Urinary bladder (tissue), 4 donors: Measurements from ENCODE around the gene IZUMO1. TPM values are rescaled to one million over a fixed set of nuclear protein-coding genes. Genes with fewer than 3 reads are reported as not detected.
"Not testable (repeated sequence)": the region's sequence is repeated elsewhere in the genome, so short reads cannot be mapped to it uniquely, and the experiment has no call there.

Experiments used
- DNase-seq: peaks from one replicate; pipeline ENCODE4 v3.0.0-alpha.2; 2015; ENCODE audit errors: extremely low spot score
- H3K27ac ChIP-seq: one replicate; pipeline ENCODE4 v1.5.1; 2013; ENCODE audit warnings: low read depth, mild to moderate bottlenecking, moderate library complexity
- H3K36me3 ChIP-seq: one replicate; pipeline ENCODE4 v1.6.1; 2013; ENCODE audit warnings: mild to moderate bottlenecking, moderate library complexity; ENCODE audit not compliant: insufficient read depth
- H3K4me1 ChIP-seq: one replicate; pipeline ENCODE4 v1.6.1; 2013; ENCODE audit warnings: mild to moderate bottlenecking, moderate library complexity; ENCODE audit not compliant: insufficient read depth
- H3K4me3 ChIP-seq: one replicate; pipeline ENCODE4 v1.5.1; 2013; ENCODE audit warnings: low read depth, low read length
- WGBS: extraction: QIAGEN DNeasy Blood & Tissue Kit; methylation state at CpG from one replicate; pipeline ENCODE4 v1.1.7; 2013; 5-methylcytosine and 5-hydroxymethylcytosine counted together
- polyA plus RNA-seq: library from polyadenylated mRNA; stranded (reverse); fragments of 200-250 nt; gene quantifications from one replicate; pipeline ENCODE4 v1.2.3, GENCODE V29; 2013
- total RNA-seq: library from RNA; depleted of rRNA; stranded (reverse); fragments of >200 nt; gene quantifications from one replicate; pipeline ENCODE4 v1.2.3, GENCODE V29; 2014
- donor health status: healthy with polysubstance abuse.
- donor health status: healthy.

The IZUMO1 gene
- total and polyA plus RNA-seq, 2 donors = not detected

DNA sequence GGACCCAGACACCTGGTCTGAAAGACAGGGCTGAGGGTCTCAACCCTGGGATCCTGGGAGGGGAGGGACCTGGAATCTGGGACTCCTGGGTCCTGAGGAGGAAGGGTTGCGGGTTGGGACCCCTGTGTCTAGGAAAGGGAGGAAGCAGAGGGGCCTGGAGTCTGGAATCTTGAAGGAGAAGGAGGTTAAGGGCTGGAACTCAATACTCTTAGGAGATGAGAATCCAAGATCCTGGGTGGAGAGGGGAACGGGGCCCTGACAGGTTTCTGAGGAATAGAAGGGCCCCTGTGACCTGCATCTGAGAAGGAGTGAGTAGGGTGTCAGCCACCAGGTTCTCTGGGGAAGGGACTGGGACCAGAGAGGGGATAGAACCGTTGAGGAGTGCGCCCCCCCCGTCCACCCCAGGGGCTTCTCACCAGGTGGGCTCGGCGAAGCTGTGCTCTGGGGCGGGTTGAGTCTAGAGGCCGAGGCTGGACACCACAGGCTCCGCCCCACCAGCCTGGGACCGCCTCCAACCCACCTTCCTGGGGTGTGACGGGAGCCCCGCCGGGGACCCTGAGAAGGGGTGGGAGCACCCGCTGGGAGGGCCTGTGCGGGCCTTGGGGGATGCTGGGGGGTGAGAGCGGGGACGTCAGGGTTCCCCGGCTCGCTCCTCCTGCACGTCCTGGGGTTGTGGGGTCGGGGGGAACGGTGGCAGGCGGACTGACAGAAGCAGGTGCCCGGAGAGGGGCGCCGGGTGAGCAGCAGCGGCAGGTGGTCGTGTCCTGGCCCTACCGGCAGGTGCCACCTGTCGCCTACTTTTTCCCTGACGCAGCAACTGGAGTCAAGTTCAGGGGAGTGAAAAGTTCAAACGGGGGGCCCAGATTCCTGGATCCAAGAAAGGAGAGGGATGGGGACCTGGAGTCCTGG, 27.2 kb downstream of the IZUMO1 start, which contains the start of gene MAMSTR:
MAMSTR (minus strand) TSS at position 463 of the 909 bp plus-strand sequence. CDS start 694 bp downstream, outside the sequence.
- 71% methylated on average over 33 of the region's 33 CpGs for WGBS
- Histone ChIP-seq H3K36me3 (no peaks in the 10 kb centered on the region), H3K27ac (no peak within 1 kb of the TSS), H3K4me1 (no peaks in the 10 kb centered on the region), H3K4me3 (no peak within 1 kb of the TSS)
- no peak for DNase-seq

- no peak for DNase-seq
- Histone ChIP-seq H3K4me3 (no peak overlapping the region), H3K4me1 (no peaks in the 10 kb centered on the region), H3K36me3 (no peaks in the 10 kb centered on the region), H3K27ac (no peak overlapping the region)
- 50% methylated on average over 15 of the region's 15 CpGs for WGBS
These were observed 27.9 kb downstream of the IZUMO1 start for GRCh38 chr19:48718711-48719231.

- WGBS = 91% methylated on average over 13 of the region's 13 CpGs
- H3K36me3 ChIP-seq, H3K4me3 ChIP-seq, H3K4me1 ChIP-seq, H3K27ac ChIP-seq, DNase-seq: not testable (repeated sequence)
These were observed 28.6 kb downstream of the IZUMO1 start for GRCh38 chr19:48718106-48718505.

DNA sequence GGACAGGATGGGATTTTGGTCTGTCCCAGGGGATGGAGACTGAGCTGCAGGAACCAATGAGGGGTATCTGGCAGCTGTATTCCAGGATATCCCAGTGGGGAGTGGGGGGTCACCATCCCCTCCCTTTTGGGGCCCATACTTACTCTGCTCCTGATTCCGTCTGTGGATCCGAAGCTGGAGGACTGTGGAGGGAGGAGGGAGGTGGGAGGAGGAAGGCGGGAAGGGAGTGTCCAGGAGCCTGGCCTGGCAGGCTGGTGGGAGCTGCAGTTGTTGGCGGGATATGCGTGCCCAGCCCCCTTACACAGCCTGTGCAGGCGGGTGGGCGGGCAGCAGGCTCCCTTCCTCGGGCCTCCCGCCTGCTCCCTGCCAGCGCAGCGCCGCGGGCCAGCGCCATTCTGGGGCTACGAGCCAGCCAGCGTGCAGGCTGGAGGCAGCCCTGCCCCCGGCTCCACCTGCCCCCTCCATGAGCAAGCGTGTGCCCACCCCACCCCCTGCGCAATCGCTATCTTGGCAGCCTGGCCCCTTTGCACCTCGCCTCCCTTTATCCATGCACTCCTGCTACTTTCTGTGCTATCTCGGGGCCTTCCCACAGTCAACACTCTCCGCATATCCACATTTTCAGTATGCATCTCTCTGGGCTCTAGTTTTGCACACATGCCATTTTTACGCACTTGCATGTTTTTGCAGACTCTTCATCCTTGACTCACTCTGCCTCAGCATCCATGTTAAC, 30.0 kb downstream of the IZUMO1 start:
- no peak overlapping the region for H3K27ac ChIP-seq
- 4% methylated on average over 24 of the region's 24 CpGs for WGBS
- no peaks in the 10 kb centered on the region for H3K4me1 ChIP-seq
- no peaks in the 10 kb centered on the region for H3K36me3 ChIP-seq
- no peak for DNase-seq
- peak overlapping the region; percentile 4 for H3K4me3 ChIP-seq

- no peak for DNase-seq
- Histone ChIP-seq H3K4me1 (no peaks in the 10 kb centered on the region), H3K4me3 (no peak overlapping the region), H3K36me3 (no peaks in the 10 kb centered on the region), H3K27ac (no peak overlapping the region)
- 44% methylated on average over 19 of the region's 19 CpGs for WGBS
These were observed 31.0 kb downstream of the IZUMO1 start for GRCh38 chr19:48715681-48716171.

DNA sequence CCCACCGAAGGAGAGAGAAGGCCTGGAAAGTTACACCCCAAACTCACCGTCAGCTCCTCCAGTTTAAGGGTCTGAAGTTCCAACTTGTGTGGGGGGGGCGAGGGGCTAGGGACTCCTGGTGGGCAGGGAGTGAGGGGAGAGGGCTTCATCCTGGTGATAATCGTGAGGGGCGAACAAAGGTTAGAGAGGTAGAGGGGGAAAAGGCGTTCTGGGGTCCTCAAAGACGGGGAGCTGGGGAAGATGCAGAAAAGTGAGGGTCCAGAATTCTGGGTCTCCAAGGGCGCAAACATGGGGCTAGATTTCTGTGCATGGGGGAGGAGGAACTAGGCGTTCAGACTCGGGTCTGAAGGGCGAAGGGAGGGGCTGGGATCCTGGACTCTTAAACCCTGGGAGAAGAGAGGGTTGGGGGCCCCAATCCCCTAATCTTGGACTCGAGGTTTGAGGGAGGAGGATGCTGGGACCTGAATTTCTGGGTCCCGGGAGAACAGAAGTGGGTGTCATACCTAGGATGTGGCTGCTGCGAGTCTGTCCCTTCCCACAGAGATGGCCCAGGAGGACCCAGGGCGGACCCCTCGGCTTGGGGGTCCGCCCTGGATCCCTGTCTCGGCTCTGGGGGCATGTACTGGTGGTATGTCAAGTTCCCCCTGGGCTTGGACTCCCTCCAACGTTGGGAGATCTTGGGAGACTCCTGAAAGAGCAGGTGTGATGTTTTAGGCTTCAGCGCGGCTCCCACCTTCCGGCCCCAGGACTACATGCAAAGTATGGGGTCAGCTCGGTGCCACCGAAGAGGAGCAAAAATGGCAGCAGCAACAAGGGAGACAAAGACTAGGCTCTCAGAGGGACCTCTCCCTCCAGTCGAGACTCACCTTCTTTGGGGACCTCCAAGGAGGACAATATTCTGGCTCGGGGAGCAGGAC, 31.7 kb downstream of the IZUMO1 start:
- DNase-seq = no peak
- peak overlapping the region; percentile 31 for H3K4me3 ChIP-seq
- WGBS = 60% methylated on average over 26 of the region's 26 CpGs
- peak overlapping the region; percentile 84 for H3K27ac ChIP-seq
- H3K4me1 ChIP-seq = no peaks in the 10 kb centered on the region
- no peaks in the 10 kb centered on the region for H3K36me3 ChIP-seq

DNA sequence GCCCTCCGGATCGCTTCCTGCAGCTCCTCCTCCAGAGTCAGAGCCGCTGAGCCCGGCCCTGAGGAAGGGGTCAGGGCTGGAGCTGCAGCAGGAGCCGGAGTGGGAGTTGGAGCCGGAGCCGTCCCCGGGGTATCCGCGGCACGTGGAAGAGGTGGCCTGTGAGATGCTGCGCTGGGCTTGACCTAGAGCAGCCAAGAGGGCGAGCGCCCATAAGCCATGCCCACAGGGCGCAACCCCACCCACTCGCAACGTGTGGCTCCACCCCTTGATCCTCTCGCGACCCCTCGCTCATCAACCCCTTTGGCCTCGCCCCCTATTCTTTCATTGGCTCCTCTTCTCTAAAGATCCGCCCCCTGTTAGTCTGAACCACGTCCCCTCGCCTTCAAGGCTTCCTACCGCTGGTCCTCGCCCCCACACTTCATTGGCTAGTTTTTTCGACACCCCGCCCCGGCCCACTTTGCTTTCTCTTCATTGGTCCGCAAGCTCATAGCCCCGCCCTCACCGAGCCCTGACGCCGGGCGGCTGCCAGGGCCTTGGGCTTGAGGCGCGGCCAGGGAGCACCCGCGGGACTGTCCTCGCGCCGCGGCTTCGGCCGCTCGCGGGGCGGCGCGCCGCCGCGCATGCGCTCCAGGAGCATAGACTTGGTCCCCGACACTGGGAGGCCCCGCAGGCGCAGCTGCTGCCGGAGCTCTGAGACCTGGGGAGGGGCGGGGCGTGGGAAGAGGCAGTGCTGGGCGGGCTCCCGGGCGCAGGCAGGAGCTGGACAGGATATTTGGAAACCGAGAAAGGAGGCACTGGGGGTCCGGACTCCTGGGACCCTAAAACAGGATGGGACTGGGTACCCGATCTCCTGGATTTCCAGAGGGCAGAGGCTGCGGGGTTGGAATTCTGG, 32.6 kb downstream of the IZUMO1 start:
- Histone ChIP-seq H3K4me3 (peak overlapping the region; percentile 56), H3K36me3 (no peaks in the 10 kb centered on the region), H3K4me1 (no peaks in the 10 kb centered on the region), H3K27ac (peak overlapping the region; percentile 84)
- under 1% methylated on average over 67 of the region's 67 CpGs for WGBS
- peak; percentile 99 for DNase-seq

- H3K27ac ChIP-seq = peak overlapping the region; percentile 54
- peak overlapping the region; percentile 56 for H3K4me3 ChIP-seq
- no peak for DNase-seq
- no peaks in the 10 kb centered on the region for H3K36me3 ChIP-seq
- H3K4me1 ChIP-seq = no peaks in the 10 kb centered on the region
- 14% methylated on average over 25 of the region's 25 CpGs for WGBS
These were observed 33.5 kb downstream of the IZUMO1 start for GRCh38 chr19:48713041-48713863.

DNA sequence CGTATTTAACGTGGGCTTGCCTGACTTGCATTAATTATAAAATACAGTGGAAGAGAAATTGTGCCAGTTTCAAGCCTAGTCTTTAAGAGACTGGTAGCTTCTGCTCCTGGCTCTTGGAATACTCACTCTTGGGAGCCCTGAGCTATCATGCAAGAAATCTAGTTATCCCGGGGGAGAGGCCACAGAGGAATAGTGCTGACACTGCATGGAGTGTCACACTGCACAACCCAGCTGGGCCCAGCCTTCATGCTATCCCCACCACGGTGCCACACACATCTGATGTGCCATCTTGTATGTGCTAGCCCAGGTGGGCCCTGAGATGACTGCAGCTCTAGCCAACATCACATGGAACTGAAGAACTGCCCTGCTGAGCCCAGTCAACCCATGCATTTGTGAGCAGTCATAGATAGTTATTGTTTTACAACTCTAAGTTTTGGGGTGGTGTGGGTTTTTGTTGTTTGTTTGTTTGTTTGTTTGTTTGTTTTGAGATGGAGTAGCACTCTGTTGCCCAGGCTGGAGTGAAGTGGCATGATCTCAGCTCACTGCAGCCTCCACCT, 35.5 kb downstream of the IZUMO1 start:
- H3K4me1 ChIP-seq = no peaks in the 10 kb centered on the region
- H3K4me3 ChIP-seq = no peak overlapping the region
- 90% methylated on average over 4 of the region's 4 CpGs for WGBS
- no peaks in the 10 kb centered on the region for H3K36me3 ChIP-seq
- DNase-seq = no peak
- H3K27ac ChIP-seq = no peak overlapping the region

DNA sequence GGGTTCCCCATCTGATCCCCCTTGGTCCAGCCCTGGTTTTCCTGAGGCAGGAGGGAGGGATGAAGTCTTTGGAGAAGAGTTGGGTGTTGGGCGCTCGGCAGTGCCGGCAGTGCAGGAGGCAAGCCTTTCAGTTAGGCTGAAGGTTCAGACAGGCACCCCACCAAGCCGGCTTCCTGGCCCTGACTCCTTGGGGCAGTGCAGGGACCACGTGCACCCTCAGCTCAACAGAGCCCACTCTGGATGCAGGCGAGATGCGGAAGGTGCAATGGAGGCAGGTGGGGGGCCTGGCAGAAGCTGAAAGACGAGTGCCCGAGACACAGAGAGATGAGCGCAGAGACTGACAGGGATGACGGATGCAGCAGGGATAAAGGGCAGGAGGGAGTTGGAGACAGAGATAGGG, 38.2 kb downstream of the IZUMO1 start:
- no peak for DNase-seq
- WGBS = 50% methylated on average over 11 of the region's 11 CpGs

DNA sequence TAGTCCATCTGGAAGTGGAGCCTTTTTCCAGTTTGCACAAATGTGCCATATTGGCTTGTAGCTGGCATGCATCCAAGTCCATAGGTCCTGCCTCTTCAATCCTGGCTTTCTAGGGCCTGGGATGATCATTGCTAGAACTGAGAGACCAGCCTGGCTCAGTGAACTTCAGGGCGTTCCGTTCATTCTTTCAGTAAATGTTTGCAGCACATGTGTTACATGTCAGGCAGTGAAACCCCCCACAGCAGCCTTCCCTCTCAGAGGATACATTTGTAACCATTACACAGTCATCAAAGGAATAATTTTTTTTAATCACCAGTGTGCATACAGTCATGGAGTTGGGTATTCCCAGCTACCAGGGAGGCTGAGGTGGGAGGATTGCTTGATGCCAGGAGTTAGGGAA, 41.3 kb downstream of the IZUMO1 start:
- Histone ChIP-seq H3K27ac (no peak overlapping the region), H3K36me3 (no peaks in the 10 kb centered on the region), H3K4me3 (no peak overlapping the region), H3K4me1 (no peaks in the 10 kb centered on the region)
- DNase-seq = no peak
- WGBS = 35% methylated on average over 2 of the region's 2 CpGs

More for the DNA sequence above, 38.2 kb downstream of the IZUMO1 start:
- no peaks in the 10 kb centered on the region for H3K36me3 ChIP-seq
- H3K27ac ChIP-seq = no peak overlapping the region
- H3K4me1 ChIP-seq = no peaks in the 10 kb centered on the region
- H3K4me3 ChIP-seq = no peak overlapping the region
